ENCODE results near the gene ATG9A. TPM values are rescaled to one million over a fixed set of nuclear protein-coding genes. Genes with fewer than 3 reads are reported as not detected.

The ATG9A gene
- total and polyA plus RNA-seq, 9 donors = 22.6 to 46.3 (median 32.6) TPM

GRCh38 chr2:219177552-219178376, 51.7 kb downstream of the ATG9A start, which contains the start of gene RETREG2:
TSS of gene RETREG2 (plus strand) at chr2:219178275. CDS start at chr2:219178353, 78 bp downstream.
- Histone ChIP-seq H3K27ac (peak within 1 kb of the TSS; percentile 87 to 94), H3K4me1 (ENCODE audit: insufficient read depth) (peaks cover 8% of the 10 kb centered on the region), H3K27me3 (no peaks in the 10 kb centered on the region), H3K9me3 (no peaks in the 10 kb centered on the region), H3K36me3 (no peaks in the 10 kb centered on the region), H3K4me3 (peak within 1 kb of the TSS; percentile 97)
- TF ChIP-seq, protein P1, sequence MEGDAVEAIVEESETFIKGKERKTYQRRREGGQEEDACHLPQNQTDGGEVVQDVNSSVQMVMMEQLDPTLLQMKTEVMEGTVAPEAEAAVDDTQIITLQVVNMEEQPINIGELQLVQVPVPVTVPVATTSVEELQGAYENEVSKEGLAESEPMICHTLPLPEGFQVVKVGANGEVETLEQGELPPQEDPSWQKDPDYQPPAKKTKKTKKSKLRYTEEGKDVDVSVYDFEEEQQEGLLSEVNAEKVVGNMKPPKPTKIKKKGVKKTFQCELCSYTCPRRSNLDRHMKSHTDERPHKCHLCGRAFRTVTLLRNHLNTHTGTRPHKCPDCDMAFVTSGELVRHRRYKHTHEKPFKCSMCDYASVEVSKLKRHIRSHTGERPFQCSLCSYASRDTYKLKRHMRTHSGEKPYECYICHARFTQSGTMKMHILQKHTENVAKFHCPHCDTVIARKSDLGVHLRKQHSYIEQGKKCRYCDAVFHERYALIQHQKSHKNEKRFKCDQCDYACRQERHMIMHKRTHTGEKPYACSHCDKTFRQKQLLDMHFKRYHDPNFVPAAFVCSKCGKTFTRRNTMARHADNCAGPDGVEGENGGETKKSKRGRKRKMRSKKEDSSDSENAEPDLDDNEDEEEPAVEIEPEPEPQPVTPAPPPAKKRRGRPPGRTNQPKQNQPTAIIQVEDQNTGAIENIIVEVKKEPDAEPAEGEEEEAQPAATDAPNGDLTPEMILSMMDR (IDR thresholded peaks at IDR 0.05) = peak in 2 of 3 donors; percentile 46 to 70
- TF ChIP-seq EP300 (IDR thresholded peaks at IDR 0.05) (no peak), POLR2A (IDR thresholded peaks at IDR 0.05) (peak; percentile 99)
- peak; percentile 88 to 91 (median 89) for DNase-seq
- WGBS, 3 donors = 0% methylated on average over 45 to 67 of the region's 67 CpGs
- intact Hi-C loops (cut with DNase I) = loop anchor here in 2 of 4 donors (2.0 to 10.0 kb wide), 5 partner anchors 17 to 1163 kb away; partner anchors contain the start of genes ABCB6 (in 1 of the 2), ANKZF1 (in 1 of the 2), ATG9A (in 1 of the 2) and NHEJ1 (in 1 of the 2)

GRCh38 chr2:219176818-219177551, 52.5 kb downstream of the ATG9A start, which contains the start of gene CNPPD1:
TSS of gene CNPPD1 (minus strand) at chr2:219176925. CDS start at chr2:219176828, 97 bp downstream.
- H3K27ac ChIP-seq = peak within 1 kb of the TSS; percentile 87 to 94
- H3K4me3 ChIP-seq = peak within 1 kb of the TSS; percentile 97
- 0 to 1% (median 1%) methylated on average over 42 to 69 of the region's 69 CpGs for WGBS, 3 donors
- DNase-seq = peak; percentile 89 to 92 (median 91)
- H3K9me3 ChIP-seq = no peaks in the 10 kb centered on the region
- intact Hi-C loops (cut with DNase I) = loop anchor here in 2 of 4 donors (2.0 to 10.0 kb wide), 5 partner anchors 16 to 1162 kb away; partner anchors contain the start of genes ABCB6 (in 1 of the 2), ANKZF1 (in 1 of the 2), ATG9A (in 1 of the 2) and NHEJ1 (in 1 of the 2)
- H3K27me3 ChIP-seq = no peaks in the 10 kb centered on the region
- TF ChIP-seq POLR2A (IDR thresholded peaks at IDR 0.05) = peak; percentile 99
- TF ChIP-seq, protein P1 (IDR thresholded peaks at IDR 0.05) = no peak
- H3K36me3 ChIP-seq = no peaks in the 10 kb centered on the region
- H3K4me1 ChIP-seq (ENCODE audit: insufficient read depth) = peaks cover 8% of the 10 kb centered on the region

DNA sequence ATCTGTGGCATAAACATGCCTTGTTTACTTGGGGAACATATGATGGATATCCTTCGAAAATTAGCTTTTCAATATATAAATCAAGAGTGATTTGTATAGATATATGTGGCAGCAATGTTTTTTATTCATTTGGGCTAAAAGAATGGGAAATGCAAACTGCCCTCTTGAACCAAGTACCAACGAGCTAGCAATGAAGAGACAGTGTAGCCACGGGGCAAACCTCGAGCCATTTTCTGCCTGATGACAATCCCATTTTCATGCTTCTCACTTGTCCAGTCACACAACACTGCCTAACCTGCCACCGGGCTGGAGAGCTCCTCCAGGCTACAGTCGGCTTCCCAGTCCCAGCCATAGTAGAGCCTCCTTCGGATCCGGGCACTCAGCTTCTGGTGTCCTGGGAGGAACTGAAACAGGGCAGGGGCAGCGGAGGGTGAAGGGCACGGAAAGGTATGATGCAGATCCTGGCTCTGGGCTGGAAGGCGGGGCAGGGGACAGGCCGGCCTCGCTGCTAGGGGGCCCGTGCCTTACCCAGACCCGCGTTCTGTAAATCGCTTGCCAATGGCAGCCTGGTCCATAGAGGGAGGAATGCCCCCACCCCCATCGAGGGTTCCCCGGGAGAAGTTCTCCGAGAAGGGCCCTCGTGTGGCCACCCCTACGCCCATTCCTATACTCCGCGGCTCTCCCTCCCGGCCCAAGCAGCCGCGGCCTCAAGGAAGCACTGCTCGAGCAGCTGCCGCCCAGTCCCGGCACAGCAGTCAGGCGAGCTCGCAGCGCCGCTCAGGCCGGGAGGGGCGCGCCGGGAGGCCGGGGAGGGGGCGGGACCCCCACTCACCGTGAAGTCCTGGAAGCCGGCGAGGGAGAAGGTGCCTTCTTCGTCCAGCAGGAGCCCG, 53.3 kb downstream of the ATG9A start:
- TF ChIP-seq, protein P1 (IDR thresholded peaks at IDR 0.05) = no peak
- no peak for TF ChIP-seq EP300 (IDR thresholded peaks at IDR 0.05)
- Histone ChIP-seq H3K4me3 (peak overlapping the region; percentile 97), H3K4me1 (ENCODE audit: insufficient read depth) (peaks cover 11% of the 10 kb centered on the region), H3K36me3 (no peaks in the 10 kb centered on the region), H3K27ac (peak overlapping the region; percentile 87 to 94), H3K27me3 (no peaks in the 10 kb centered on the region), H3K9me3 (no peaks in the 10 kb centered on the region)
- DNase-seq = peak in 3 of 5 donors; percentile 61 to 74 (median 62)
- intact Hi-C loops (cut with DNase I) = loop anchor here in 2 of 4 donors (2.0 to 10.0 kb wide), 5 partner anchors 15 to 1161 kb away; partner anchors contain the start of genes ABCB6 (in 1 of the 2), ANKZF1 (in 1 of the 2), ATG9A (in 1 of the 2) and NHEJ1 (in 1 of the 2)
- 3 to 4% (median 4%) methylated on average over 39 to 45 of the region's 45 CpGs for WGBS, 3 donors
